ENCODE measurements around the gene ARID1B.

Gene ARID1B

GRCh38 chr6:157194110-157194509 lies 416.9 kb downstream of the ARID1B start:
- DNase-seq (ENCODE audit: low spot score) = no peak
- no peak for TF ChIP-seq CTCF (IDR thresholded peaks at IDR 0.05; ENCODE audit: borderline replicate concordance, control extremely low read depth, extremely low read depth, insufficient read depth, missing control alignments)
- in situ Hi-C loops (cut with MboI; ENCODE audit: low sequenced_read_pairs, unreplicated experiment) = no loop called here

- in situ Hi-C loops (cut with MboI; ENCODE audit: low sequenced_read_pairs, unreplicated experiment) = no loop called here
- no peak for TF ChIP-seq CTCF (IDR thresholded peaks at IDR 0.05; ENCODE audit: borderline replicate concordance, control extremely low read depth, extremely low read depth, insufficient read depth, missing control alignments)
- DNase-seq (ENCODE audit: low spot score) = no peak
These were observed 417.5 kb downstream of the ARID1B start for GRCh38 chr6:157194643-157195042.

GRCh38 chr6:157196391-157196790 lies 419.2 kb downstream of the ARID1B start:
- in situ Hi-C loops (cut with MboI; ENCODE audit: low sequenced_read_pairs, unreplicated experiment) = no loop called here
- no peak for TF ChIP-seq CTCF (IDR thresholded peaks at IDR 0.05; ENCODE audit: borderline replicate concordance, control extremely low read depth, extremely low read depth, insufficient read depth, missing control alignments)
- no peak for DNase-seq (ENCODE audit: low spot score)

GRCh38 chr6:157198425-157199279 lies 421.5 kb downstream of the ARID1B start:
- in situ Hi-C loops (cut with MboI; ENCODE audit: low sequenced_read_pairs, unreplicated experiment) = no loop called here
- DNase-seq (ENCODE audit: low spot score) = no peak
- TF ChIP-seq CTCF (IDR thresholded peaks at IDR 0.05; ENCODE audit: borderline replicate concordance, control extremely low read depth, extremely low read depth, insufficient read depth, missing control alignments) = no peak

DNA sequence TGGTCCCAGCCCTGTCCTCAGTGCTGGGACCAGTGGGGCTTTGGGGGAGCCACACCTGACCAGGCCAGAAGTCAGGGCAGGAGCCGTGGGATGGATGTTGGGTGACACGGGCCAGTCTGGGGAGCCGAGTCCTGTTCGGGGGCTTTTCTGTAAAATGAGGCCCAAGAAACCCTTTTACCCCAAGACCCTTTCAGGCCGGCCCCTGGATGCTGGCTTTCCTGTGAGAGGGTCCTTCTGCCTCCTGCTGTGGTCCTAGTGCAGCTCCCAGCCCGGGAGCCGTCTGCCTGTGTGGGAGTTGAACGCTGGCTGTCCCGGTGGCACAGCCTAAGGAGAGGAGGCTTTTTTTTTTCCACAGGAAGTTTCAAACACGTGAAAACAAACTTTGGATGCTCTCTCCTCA lies 422.9 kb downstream of the ARID1B start:
- in situ Hi-C loops (cut with MboI; ENCODE audit: low sequenced_read_pairs, unreplicated experiment) = no loop called here
- DNase-seq (ENCODE audit: low spot score) = no peak
- TF ChIP-seq CTCF (IDR thresholded peaks at IDR 0.05; ENCODE audit: borderline replicate concordance, control extremely low read depth, extremely low read depth, insufficient read depth, missing control alignments) = no peak

DNA sequence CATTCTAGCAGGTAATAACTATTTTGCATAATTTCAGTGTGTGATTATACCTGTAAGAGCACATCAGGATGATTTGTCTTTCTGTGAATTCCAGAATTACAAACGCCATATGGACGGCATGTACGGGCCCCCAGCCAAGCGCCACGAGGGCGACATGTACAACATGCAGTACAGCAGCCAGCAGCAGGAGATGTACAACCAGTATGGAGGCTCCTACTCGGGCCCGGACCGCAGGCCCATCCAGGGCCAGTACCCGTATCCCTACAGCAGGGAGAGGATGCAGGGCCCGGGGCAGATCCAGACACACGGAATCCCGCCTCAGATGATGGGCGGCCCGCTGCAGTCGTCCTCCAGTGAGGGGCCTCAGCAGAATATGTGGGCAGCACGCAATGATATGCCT lies 423.4 kb downstream of the ARID1B start:
- TF ChIP-seq CTCF (IDR thresholded peaks at IDR 0.05; ENCODE audit: borderline replicate concordance, control extremely low read depth, extremely low read depth, insufficient read depth, missing control alignments) = no peak
- no peak for DNase-seq (ENCODE audit: low spot score)
- in situ Hi-C loops (cut with MboI; ENCODE audit: low sequenced_read_pairs, unreplicated experiment) = no loop called here
